Neural progenitor cell (in vitro differentiated cells): ENCODE data around the gene PTPN18. TPM values are rescaled to one million over a fixed set of nuclear protein-coding genes. Genes with fewer than 3 reads are reported as not detected.

Source experiments
- DNase-seq: peaks from one replicate; pipeline ENCODE4 v3.0.0-alpha.2; 2016; ENCODE audit warnings: low spot score
- H2AFZ ChIP-seq: fragments of 200-600 bp; sonication (generic); replicated peaks from 2 replicates; pipeline ENCODE4 v1.6.1; 2016; ENCODE audit warnings: antibody characterized with exemption
- H3F3A ChIP-seq: fragments of 200-600 bp; sonication (generic); 2 replicates; pipeline ENCODE4 v1.6.1; 2016; ENCODE audit warnings: antibody characterized with exemption, low read depth
- H3K27ac ChIP-seq: fragments of 200-600 bp; sonication (generic); 2 replicates; pipeline ENCODE4 v1.5.1; 2016; ENCODE audit warnings: mild to moderate bottlenecking
- H3K27me3 ChIP-seq: fragments of 200-600 bp; sonication (generic); 2 replicates; pipeline ENCODE4 v1.6.1; 2016; ENCODE audit warnings: mild to moderate bottlenecking, moderate library complexity
- H3K36me3 ChIP-seq: fragments of 200-600 bp; sonication (generic); 2 replicates; pipeline ENCODE4 v1.5.1; 2016
- H3K4me1 ChIP-seq: fragments of 200-600 bp; sonication (generic); 2 replicates; pipeline ENCODE4 v1.6.1; 2016; ENCODE audit warnings: mixed run types
- H3K4me2 ChIP-seq: fragments of 200-600 bp; sonication (generic); 2 replicates; pipeline ENCODE4 v1.6.1; 2016
- H3K4me3 ChIP-seq: fragments of 200-600 bp; sonication (generic); 2 replicates; pipeline ENCODE4 v1.5.1; 2016
- H3K79me2 ChIP-seq: fragments of 200-600 bp; sonication (generic); 2 replicates; pipeline ENCODE4 v1.6.1; 2016; ENCODE audit warnings: low read depth
- H3K9ac ChIP-seq: fragments of 200-600 bp; sonication (generic); 2 replicates; pipeline ENCODE4 v1.6.1; 2016
- H3K9me3 ChIP-seq: fragments of 200-600 bp; sonication (generic); 2 replicates; pipeline ENCODE4 v1.5.1; 2016; ENCODE audit warnings: low read depth
- H4K20me1 ChIP-seq: fragments of 200-600 bp; sonication (generic); 2 replicates; pipeline ENCODE4 v1.6.1; 2016; ENCODE audit warnings: low read depth
- H3K27ac Mint-ChIP-seq: 3 replicates; pipeline ENCODE4 v1.8.0; 2021; ENCODE audit warnings: mixed read lengths
- H3K27me3 Mint-ChIP-seq: 2 replicates; pipeline ENCODE4 v1.8.0; 2022; ENCODE audit warnings: low read depth, mild to moderate bottlenecking, inconsistent platforms, moderate library complexity, mixed read lengths; ENCODE audit not compliant: insufficient read depth
- H3K36me3 Mint-ChIP-seq: 3 replicates; pipeline ENCODE4 v1.8.0; 2021; ENCODE audit warnings: mixed read lengths
- H3K4me1 Mint-ChIP-seq: 3 replicates; pipeline ENCODE4 v1.8.0; 2021; ENCODE audit warnings: mixed read lengths
- H3K4me3 Mint-ChIP-seq: 3 replicates; pipeline ENCODE4 v1.8.0; 2021; ENCODE audit warnings: mild to moderate bottlenecking, moderate library complexity, mixed read lengths
- H3K9me3 Mint-ChIP-seq: 3 replicates; pipeline ENCODE4 v1.8.0; 2020; ENCODE audit warnings: mixed read lengths
- CTCF ChIP-seq: fragments of 200-600 bp; sonication (generic); IDR thresholded peaks from 2 replicates; pipeline ENCODE4 v1.5.1; 2017; ENCODE audit warnings: antibody characterized with exemption, mild to moderate bottlenecking
- EZH2 ChIP-seq: fragments of 200-600 bp; sonication (generic); IDR thresholded peaks from 2 replicates; pipeline ENCODE4 v1.6.1; 2017; ENCODE audit warnings: antibody characterized with exemption, mild to moderate bottlenecking, moderate library complexity
- EZH2phosphoT487 ChIP-seq: fragments of 200-600 bp; sonication (generic); IDR thresholded peaks from 2 replicates; pipeline ENCODE4 v1.6.1; 2017; ENCODE audit warnings: antibody characterized with exemption
- total RNA-seq: library from RNA; depleted of rRNA; stranded (reverse); fragments of >200 nt; gene quantifications from 2 replicates; pipeline ENCODE4 v1.2.3, GENCODE V29; 2015; ENCODE audit warnings: low replicate concordance

Gene PTPN18
- total RNA-seq, 1 donor from 2014 or later, result 4.0 TPM

- H4K20me1 ChIP-seq, result no peaks in the 10 kb centered on the region
- no peak for DNase-seq
- no peak for TF ChIP-seq CTCF
- no peaks in the 10 kb centered on the region for H3K4me1 ChIP-seq
- H3K27ac Mint-ChIP-seq, result no peak overlapping the region
- H3K27ac ChIP-seq, result no peak overlapping the region
- no peak overlapping the region for H2AFZ ChIP-seq
- H3K9ac ChIP-seq, result no peak overlapping the region
- no peaks in the 10 kb centered on the region for H3F3A ChIP-seq
- H3K9me3 ChIP-seq, result no peaks in the 10 kb centered on the region
- H3K27me3 ChIP-seq, result no peaks in the 10 kb centered on the region
- H3K9me3 Mint-ChIP-seq, result no peaks in the 10 kb centered on the region
- H3K79me2 ChIP-seq, result no peaks in the 10 kb centered on the region
- H3K27me3 Mint-ChIP-seq, result no peaks in the 10 kb centered on the region
- H3K4me1 Mint-ChIP-seq, result no peaks in the 10 kb centered on the region
- no peaks in the 10 kb centered on the region for H3K36me3 ChIP-seq
- no peak overlapping the region for H3K4me3 ChIP-seq
- no peak overlapping the region for H3K4me3 Mint-ChIP-seq
- no peak overlapping the region for H3K4me2 ChIP-seq
- no peaks in the 10 kb centered on the region for H3K36me3 Mint-ChIP-seq
Measured at GRCh38 chr2:130381145-130381544, 25.3 kb downstream of the PTPN18 start.

- Histone ChIP-seq H3K36me3 (no peaks in the 10 kb centered on the region), H3K27me3 (no peaks in the 10 kb centered on the region), H3K4me2 (no peak overlapping the region), H3K79me2 (no peaks in the 10 kb centered on the region), H3K9me3 (no peaks in the 10 kb centered on the region), H3K9ac (no peak overlapping the region), H3K4me3 (no peak overlapping the region), H3K27ac (no peak overlapping the region), H3F3A (no peaks in the 10 kb centered on the region), H2AFZ (no peak overlapping the region), H3K4me1 (no peaks in the 10 kb centered on the region), H4K20me1 (no peaks in the 10 kb centered on the region)
- Mint-ChIP-seq H3K27ac (no peak overlapping the region), H3K27me3 (no peaks in the 10 kb centered on the region), H3K4me1 (peaks cover 4% of the 10 kb centered on the region), H3K9me3 (no peaks in the 10 kb centered on the region), H3K36me3 (no peaks in the 10 kb centered on the region), H3K4me3 (no peak overlapping the region)
- TF ChIP-seq CTCF (no peak), EZH2 (no peak), EZH2phosphoT487 (no peak)
- no peak for DNase-seq
Measured at GRCh38 chr2:130381619-130382018, 25.8 kb downstream of the PTPN18 start.

- no peak overlapping the region for H3K27ac ChIP-seq
- peaks cover 12% of the 10 kb centered on the region for H3K4me1 Mint-ChIP-seq
- TF ChIP-seq EZH2phosphoT487 (no peak), CTCF (no peak), EZH2 (no peak)
- no peak overlapping the region for H3K9ac ChIP-seq
- H4K20me1 ChIP-seq, result no peaks in the 10 kb centered on the region
- H3F3A ChIP-seq, result no peaks in the 10 kb centered on the region
- no peak for DNase-seq
- H2AFZ ChIP-seq, result no peak overlapping the region
- H3K4me1 ChIP-seq, result peaks cover 3% of the 10 kb centered on the region
- no peak overlapping the region for H3K4me3 ChIP-seq
- H3K36me3 ChIP-seq, result no peaks in the 10 kb centered on the region
- H3K9me3 Mint-ChIP-seq, result no peaks in the 10 kb centered on the region
- no peaks in the 10 kb centered on the region for H3K27me3 ChIP-seq
- no peak overlapping the region for H3K4me2 ChIP-seq
- H3K79me2 ChIP-seq, result no peaks in the 10 kb centered on the region
- no peak overlapping the region for H3K27ac Mint-ChIP-seq
- no peaks in the 10 kb centered on the region for H3K36me3 Mint-ChIP-seq
- no peaks in the 10 kb centered on the region for H3K9me3 ChIP-seq
- no peak overlapping the region for H3K4me3 Mint-ChIP-seq
- H3K27me3 Mint-ChIP-seq, result no peaks in the 10 kb centered on the region
Measured at GRCh38 chr2:130382313-130382917, 26.6 kb downstream of the PTPN18 start.
